ENCODE data around the gene LRIT1.

DNA sequence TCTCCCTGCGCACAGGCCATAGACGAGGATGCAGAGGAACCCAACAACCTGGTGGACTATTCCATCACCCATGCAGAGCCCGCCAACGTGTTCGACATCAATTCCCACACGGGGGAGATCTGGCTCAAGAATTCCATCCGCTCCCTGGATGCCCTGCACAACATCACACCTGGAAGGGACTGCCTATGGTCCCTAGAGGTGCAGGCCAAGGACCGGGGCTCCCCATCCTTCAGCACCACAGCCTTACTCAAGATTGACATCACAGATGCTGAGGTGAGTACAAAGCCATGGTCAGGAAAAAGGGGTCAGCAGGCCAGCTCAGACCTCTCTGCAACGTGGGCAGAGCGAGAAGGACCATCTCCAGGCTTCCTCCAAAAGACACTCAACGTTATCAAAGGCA lies 28.3 kb downstream of the LRIT1 start:
- TF ChIP-seq, protein P1, sequence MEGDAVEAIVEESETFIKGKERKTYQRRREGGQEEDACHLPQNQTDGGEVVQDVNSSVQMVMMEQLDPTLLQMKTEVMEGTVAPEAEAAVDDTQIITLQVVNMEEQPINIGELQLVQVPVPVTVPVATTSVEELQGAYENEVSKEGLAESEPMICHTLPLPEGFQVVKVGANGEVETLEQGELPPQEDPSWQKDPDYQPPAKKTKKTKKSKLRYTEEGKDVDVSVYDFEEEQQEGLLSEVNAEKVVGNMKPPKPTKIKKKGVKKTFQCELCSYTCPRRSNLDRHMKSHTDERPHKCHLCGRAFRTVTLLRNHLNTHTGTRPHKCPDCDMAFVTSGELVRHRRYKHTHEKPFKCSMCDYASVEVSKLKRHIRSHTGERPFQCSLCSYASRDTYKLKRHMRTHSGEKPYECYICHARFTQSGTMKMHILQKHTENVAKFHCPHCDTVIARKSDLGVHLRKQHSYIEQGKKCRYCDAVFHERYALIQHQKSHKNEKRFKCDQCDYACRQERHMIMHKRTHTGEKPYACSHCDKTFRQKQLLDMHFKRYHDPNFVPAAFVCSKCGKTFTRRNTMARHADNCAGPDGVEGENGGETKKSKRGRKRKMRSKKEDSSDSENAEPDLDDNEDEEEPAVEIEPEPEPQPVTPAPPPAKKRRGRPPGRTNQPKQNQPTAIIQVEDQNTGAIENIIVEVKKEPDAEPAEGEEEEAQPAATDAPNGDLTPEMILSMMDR (IDR thresholded peaks at IDR 0.05 in 4 of 5, conservative IDR thresholded peaks at IDR 0.05 in 1 of 5): no peak
- TF ChIP-seq POLR2A (IDR thresholded peaks at IDR 0.05): no peak
